Calu3 (cell line): Measurements from ENCODE around the gene TRIO. TPM values are rescaled to one million over a fixed set of nuclear protein-coding genes. Genes with fewer than 3 reads are reported as not detected.

ENCODE experiments used
- BruUV-seq: library from RNA; stranded (reverse); fragments of 400-500 nt; replicated peaks from 2 replicates; lab custom pipeline; 2021; lab: Mats Ljungman, UMichigan
- CTCF ChIA-PET: fragments of 300-600 bp; sonication (Branson Sonifier 250); formaldehyde crosslinking; loops from one replicate; lab custom pipeline; 2022; ENCODE audit warnings: antibody characterized with exemption; lab: Charles Lee
- DNase-seq: peaks from one replicate; pipeline ENCODE4 v3.0.0; 2022
- H3K27ac Mint-ChIP-seq: one replicate; pipeline ENCODE4 v1.8.0; 2022; ENCODE audit warnings: mixed read lengths; ENCODE audit not compliant: unreplicated experiment
- H3K27me3 Mint-ChIP-seq: one replicate; pipeline ENCODE4 v1.8.0; 2022; ENCODE audit warnings: mixed read lengths; ENCODE audit not compliant: unreplicated experiment
- H3K36me3 Mint-ChIP-seq: one replicate; pipeline ENCODE4 v1.8.0; 2022; ENCODE audit warnings: mild to moderate bottlenecking, moderate library complexity, mixed read lengths; ENCODE audit not compliant: insufficient read depth, unreplicated experiment
- H3K4me1 Mint-ChIP-seq: one replicate; pipeline ENCODE4 v1.8.0; 2022; ENCODE audit warnings: mild to moderate bottlenecking, low read depth, mixed read lengths; ENCODE audit not compliant: unreplicated experiment
- H3K4me3 Mint-ChIP-seq: one replicate; pipeline ENCODE4 v1.8.0; 2022; ENCODE audit warnings: mild to moderate bottlenecking, low read depth, moderate library complexity, mixed read lengths; ENCODE audit not compliant: unreplicated experiment
- H3K9me3 Mint-ChIP-seq: one replicate; pipeline ENCODE4 v1.8.0; 2022; ENCODE audit warnings: low read depth, mixed read lengths; ENCODE audit not compliant: unreplicated experiment
- intact Hi-C: fragments of 100-400 bp; cut with micrococcal nuclease; formaldehyde crosslinking; loops from one replicate; pipeline ENCODE4 v1.10.0; 2022; ENCODE audit not compliant: unreplicated experiment
- total RNA-seq: library from RNA; stranded (reverse); gene quantifications from 2 replicates; pipeline ENCODE4 v1.2.3, GENCODE V29; 2022
- TF ChIP-seq, protein P1 (sequence below): fragments of 200-600 bp; IDR thresholded peaks from one replicate; pipeline ENCODE4 v1.8.0; 2022; ENCODE audit warnings: antibody characterized with exemption; ENCODE audit not compliant: unreplicated experiment

The TRIO gene
- total RNA-seq, 1 experiment from 2014 or later = 183 TPM

DNA sequence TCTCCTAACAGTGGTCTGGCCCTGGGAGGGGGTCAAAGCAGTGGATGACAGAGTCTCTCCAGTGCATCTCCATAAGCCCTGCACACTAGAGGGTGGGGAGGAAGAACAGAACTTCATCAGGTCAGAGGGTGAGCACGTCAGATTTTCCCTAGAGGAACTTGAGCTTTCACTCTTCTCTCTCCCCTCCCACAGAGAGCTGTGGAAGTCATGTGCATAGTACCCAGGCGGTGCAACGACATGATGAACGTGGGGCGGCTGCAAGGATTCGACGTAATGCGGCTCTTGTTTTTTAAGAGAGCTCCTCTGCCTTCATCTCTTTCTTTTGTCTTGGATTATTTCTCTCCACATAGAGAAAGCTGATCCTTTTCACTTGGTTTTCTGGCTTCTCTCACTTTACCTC is 338.2 kb downstream of the TRIO start:
- CTCF ChIA-PET = no interaction called here
- no peaks in the 10 kb centered on the region for H3K27me3 Mint-ChIP-seq
- no peaks in the 10 kb centered on the region for H3K4me1 Mint-ChIP-seq
- TF ChIP-seq, protein P1, sequence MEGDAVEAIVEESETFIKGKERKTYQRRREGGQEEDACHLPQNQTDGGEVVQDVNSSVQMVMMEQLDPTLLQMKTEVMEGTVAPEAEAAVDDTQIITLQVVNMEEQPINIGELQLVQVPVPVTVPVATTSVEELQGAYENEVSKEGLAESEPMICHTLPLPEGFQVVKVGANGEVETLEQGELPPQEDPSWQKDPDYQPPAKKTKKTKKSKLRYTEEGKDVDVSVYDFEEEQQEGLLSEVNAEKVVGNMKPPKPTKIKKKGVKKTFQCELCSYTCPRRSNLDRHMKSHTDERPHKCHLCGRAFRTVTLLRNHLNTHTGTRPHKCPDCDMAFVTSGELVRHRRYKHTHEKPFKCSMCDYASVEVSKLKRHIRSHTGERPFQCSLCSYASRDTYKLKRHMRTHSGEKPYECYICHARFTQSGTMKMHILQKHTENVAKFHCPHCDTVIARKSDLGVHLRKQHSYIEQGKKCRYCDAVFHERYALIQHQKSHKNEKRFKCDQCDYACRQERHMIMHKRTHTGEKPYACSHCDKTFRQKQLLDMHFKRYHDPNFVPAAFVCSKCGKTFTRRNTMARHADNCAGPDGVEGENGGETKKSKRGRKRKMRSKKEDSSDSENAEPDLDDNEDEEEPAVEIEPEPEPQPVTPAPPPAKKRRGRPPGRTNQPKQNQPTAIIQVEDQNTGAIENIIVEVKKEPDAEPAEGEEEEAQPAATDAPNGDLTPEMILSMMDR = no peak
- no peak for DNase-seq
- no peaks in the 10 kb centered on the region for H3K9me3 Mint-ChIP-seq
- H3K4me3 Mint-ChIP-seq = no peak overlapping the region
- H3K36me3 Mint-ChIP-seq = peaks cover 33% of the 10 kb centered on the region
- BruUV-seq = no TSS peak
- H3K27ac Mint-ChIP-seq = no peak overlapping the region
- intact Hi-C loops = no loop called here

DNA sequence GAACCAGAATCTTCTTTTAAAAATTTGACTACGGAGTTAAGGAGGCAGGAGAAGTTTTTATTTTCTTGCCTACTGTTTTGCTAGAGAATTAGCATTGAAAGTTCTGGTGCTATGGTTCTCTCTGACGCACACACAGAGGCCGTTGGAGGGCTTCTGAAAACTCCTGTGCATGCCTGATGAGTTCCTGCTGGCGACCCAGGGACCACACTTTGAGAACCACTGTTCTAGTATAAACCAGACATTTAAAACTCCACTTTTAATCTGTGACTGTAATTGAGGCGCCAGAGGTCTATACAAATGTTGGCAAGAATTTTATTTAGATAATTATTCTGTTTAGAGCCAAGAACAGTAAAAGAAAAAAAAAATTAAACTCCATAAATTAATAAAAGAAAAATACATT is 338.9 kb downstream of the TRIO start:
- no peak overlapping the region for H3K27ac Mint-ChIP-seq
- H3K36me3 Mint-ChIP-seq = peaks cover 34% of the 10 kb centered on the region
- no peak overlapping the region for H3K4me3 Mint-ChIP-seq
- CTCF ChIA-PET = no interaction called here
- TF ChIP-seq, protein P1 = no peak
- BruUV-seq = no TSS peak
- no peaks in the 10 kb centered on the region for H3K4me1 Mint-ChIP-seq
- no peaks in the 10 kb centered on the region for H3K27me3 Mint-ChIP-seq
- DNase-seq = no peak
- intact Hi-C loops = no loop called here
- H3K9me3 Mint-ChIP-seq = no peaks in the 10 kb centered on the region

DNA sequence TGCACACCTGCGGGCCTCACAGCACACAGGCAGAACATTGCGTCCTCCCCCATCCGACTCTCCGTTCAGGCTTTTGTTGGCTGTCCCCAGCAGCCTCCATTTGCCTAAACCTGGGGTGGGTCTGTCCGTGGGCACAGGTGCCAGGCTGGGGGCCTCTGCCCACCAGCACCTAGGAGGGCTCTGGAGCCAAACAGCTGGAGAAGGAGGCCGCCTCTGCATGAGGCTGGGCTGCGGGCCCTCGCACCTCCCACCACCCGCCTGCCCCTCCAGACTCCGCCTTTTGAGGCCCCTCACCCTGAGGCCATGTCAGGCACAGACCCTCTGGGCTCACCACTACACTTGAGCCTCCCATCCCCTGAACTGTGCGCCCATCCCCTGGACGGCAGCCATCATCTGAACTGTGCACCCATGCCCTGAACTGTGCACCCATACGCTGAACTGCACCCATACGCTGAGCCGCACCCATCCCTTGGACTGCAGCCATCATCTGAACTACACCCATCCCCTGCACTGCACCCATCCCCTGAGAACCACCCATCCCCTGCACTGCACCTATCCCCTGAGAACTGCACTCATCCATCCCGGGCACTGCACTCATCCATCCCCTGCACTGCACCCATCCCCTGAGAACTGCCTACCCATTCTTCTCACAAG is 340.5 kb downstream of the TRIO start:
- no TSS peak for BruUV-seq
- CTCF ChIA-PET = no interaction called here
- H3K27me3 Mint-ChIP-seq = no peaks in the 10 kb centered on the region
- no peaks in the 10 kb centered on the region for H3K9me3 Mint-ChIP-seq
- intact Hi-C loops = no loop called here
- H3K36me3 Mint-ChIP-seq = peaks cover 27% of the 10 kb centered on the region
- TF ChIP-seq, protein P1 = no peak
- H3K4me1 Mint-ChIP-seq = no peaks in the 10 kb centered on the region
- no peak overlapping the region for H3K27ac Mint-ChIP-seq
- H3K4me3 Mint-ChIP-seq = no peak overlapping the region
- DNase-seq = no peak

DNA sequence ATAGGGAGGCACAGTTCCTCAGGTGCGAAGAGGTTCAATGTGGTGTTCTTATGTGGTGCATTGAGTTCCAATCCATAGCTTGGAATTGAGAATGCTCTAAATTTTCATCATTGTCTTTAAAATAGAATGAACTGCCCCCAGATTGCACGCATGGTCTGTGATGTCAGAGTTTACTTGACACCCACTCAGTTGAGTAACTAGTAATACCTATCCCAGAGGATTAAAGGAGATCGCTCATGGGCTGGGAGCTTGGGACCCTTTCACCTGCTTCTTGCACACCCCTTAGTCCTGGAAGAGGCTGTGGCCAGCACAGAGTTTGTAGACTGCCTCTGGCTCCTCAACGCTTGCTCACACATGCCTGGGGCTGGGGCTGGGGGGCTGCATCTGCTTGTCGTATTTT is 343.3 kb downstream of the TRIO start:
- TF ChIP-seq, protein P1 = no peak
- no peak overlapping the region for H3K27ac Mint-ChIP-seq
- no TSS peak for BruUV-seq
- H3K4me1 Mint-ChIP-seq = no peaks in the 10 kb centered on the region
- no peak for DNase-seq
- H3K4me3 Mint-ChIP-seq = no peak overlapping the region
- H3K36me3 Mint-ChIP-seq = peaks cover 32% of the 10 kb centered on the region
- CTCF ChIA-PET = no interaction called here
- intact Hi-C loops = no loop called here
- H3K27me3 Mint-ChIP-seq = no peaks in the 10 kb centered on the region
- H3K9me3 Mint-ChIP-seq = no peaks in the 10 kb centered on the region
